Ureter (tissue), 1 donor: ENCODE measurements around the gene APP. TPM values are rescaled to one million over a fixed set of nuclear protein-coding genes. Genes with fewer than 3 reads are reported as not detected.
"Not testable (repeated sequence)": the region's sequence is repeated elsewhere in the genome, so short reads cannot be mapped to it uniquely, and the experiment has no call there.

Experiments
- DNase-seq: peaks from one replicate; pipeline ENCODE4 v3.0.0-alpha.2; 2020; ENCODE audit warnings: low spot score
- total RNA-seq: library from RNA; stranded (reverse); gene quantifications from one replicate; pipeline ENCODE4 v1.2.4, GENCODE V29; 2023
- donor health status: DM: yes; HTN: yes; CAD: no.

APP gene
- total RNA-seq, 1 donor from 2014 or later, result 491 TPM

DNA sequence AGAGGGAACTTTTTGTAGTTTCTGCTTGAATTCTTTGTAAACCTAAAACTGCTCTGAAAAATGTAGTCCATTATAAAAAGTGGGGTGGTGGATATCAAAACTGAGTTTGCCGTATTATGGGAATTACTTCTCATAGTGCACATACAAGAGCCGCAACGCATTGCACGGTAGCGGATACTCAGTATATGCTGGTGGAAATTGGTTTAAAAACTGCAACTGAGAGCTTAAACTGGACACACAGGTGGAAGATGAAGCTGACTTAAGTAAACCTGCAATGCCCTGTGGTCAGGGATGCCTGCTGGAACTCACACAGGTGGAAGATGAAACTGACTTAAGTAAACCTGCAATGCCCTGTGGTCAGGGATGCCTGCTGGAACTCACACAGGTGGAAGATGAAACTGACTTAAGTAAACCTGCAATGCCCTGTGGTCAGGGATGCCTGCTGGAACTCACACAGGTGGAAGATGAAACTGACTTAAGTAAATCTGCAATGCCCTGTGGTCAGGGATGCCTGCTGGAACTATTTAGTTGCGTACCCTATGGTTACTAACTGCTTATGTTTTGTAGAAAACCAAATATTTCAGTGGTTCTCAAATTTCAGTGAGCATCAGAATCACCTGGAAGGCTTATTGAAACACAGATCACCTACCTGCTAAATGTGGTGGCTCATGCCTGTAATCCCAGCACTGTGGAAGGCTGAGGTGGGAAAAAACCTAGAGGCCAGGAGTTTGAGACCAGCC lies 147.8 kb downstream of the APP start:
- DNase-seq, result not testable (repeated sequence)

GRCh38 chr21:26020510-26020909 lies 150.1 kb downstream of the APP start:
- no peak for DNase-seq

- DNase-seq, result no peak
Observed at GRCh38 chr21:26020081-26020480, 150.5 kb downstream of the APP start.

GRCh38 chr21:26019236-26019635 lies 151.3 kb downstream of the APP start:
- DNase-seq, result no peak

DNA sequence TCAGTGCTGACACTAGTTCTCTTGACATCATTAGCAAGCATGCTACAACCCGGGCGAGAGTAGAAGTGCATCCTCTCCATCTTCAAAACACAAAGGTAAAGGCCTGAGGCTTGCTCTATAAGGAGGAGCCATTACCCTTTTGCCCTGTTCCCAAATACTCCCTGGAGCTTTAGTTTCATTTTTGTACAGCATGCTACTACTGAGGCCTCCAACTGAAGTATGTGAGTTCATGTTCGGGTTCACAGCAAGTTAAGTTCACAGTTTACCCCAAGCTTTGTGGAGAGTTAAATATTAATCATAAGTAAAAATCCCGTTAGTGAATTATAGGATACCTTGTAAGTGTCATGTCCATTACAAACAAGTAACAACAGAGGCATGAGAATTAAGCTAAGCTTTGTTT lies 156.6 kb downstream of the APP start:
- DNase-seq, result no peak

GRCh38 chr21:26012482-26012881 lies 158.1 kb downstream of the APP start:
- DNase-seq, result not testable (repeated sequence)

- no peak for DNase-seq
Observed at GRCh38 chr21:26011292-26011940, 159.2 kb downstream of the APP start.

GRCh38 chr21:26007951-26008498 lies 162.5 kb downstream of the APP start:
- DNase-seq, result no peak

- no peak for DNase-seq
Observed at GRCh38 chr21:26005464-26005863, 165.1 kb downstream of the APP start.

GRCh38 chr21:26003404-26003803 lies 167.2 kb downstream of the APP start:
- DNase-seq, result no peak

- DNase-seq, result no peak
Observed at GRCh38 chr21:26001356-26001755, 169.2 kb downstream of the APP start.

DNA sequence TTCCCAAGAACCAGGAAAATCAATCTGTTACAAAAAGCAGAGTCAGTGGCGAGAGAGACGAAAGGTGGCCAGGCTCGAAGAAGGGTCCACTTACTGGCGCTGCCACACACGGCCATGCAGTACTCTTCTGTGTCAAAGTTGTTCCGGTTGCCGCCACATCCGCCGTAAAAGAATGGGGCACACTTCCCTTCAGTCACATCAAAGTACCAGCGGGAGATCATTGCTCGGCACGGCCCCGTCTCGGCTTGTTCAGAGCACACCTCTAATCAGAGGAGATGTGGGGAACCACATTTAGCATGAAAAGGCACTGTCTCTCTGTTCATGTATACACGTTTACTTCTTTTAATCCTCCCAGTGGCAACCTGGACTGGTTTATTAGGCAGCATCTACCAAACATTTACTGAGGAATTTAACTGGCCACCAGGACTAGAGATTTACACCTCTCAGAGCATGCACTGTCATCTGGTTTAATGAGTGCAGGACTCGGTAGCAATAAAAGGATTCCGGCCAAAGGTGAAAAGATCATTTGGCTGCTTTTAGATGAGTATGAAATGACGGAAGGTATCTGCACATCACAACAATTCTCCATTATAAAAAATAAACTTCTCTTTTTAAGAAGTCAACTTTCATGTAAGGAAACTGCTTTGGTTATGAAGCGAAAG lies 170.5 kb downstream of the APP start:
- DNase-seq, result no peak

- no peak for DNase-seq
Observed at GRCh38 chr21:25997788-25998611, 172.6 kb downstream of the APP start.

DNA sequence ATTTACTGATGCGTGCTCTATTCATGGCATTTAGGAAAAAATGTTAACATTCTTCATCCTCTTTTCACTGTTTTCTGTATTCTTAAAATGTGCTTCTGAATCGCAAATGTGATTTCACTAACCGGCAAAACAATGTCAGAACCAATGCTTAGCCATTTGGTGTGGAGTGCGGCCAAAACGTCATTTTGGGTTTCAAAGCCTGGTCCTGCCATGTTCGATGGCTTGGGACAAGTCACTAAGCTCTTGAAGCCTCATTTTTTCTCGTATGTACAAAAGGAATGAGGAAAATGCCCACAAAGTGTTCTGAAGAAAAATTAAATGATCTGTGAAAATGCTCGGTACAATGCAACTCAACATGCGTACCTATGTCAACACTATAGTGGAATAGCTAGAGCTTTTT lies 175.3 kb downstream of the APP start:
- no peak for DNase-seq

DNA sequence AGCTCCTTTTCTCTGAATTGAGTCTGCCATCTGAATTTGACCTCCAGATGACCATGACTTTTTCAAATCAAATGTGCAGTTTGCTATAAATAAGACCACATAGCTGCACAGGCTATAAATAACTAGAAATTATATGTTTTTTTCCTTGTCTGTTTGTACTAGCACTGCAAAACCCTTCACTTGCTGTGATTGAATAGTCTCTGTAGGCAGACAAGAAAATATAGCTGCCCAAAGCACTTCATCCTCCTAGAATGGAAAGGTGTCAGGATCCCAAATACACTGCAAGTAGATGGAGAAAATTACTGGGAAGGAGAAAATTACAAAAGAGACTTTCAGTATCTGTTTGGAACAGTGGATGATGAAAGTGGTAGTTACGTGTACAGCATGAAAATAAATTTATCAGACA lies 175.8 kb downstream of the APP start:
- DNase-seq, result no peak

DNA sequence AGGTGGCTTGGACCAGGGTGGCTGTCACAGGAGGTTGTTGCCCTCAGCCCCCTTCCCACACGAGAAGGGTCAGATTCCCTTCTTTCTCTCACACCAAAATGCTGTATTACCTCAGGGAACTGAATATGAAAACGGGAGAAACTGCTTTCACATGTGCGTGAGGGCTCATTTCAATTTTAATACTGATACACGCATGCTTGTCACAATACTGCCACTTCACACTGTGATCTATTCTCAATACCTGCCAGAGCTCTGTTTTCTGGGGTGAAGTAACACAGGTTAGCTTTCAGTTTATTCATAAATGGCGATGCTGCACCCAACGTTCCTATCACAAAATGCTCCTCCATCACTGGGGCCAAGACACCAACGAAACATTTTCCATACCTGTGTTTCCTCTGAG lies 181.8 kb downstream of the APP start:
- no peak for DNase-seq

DNA sequence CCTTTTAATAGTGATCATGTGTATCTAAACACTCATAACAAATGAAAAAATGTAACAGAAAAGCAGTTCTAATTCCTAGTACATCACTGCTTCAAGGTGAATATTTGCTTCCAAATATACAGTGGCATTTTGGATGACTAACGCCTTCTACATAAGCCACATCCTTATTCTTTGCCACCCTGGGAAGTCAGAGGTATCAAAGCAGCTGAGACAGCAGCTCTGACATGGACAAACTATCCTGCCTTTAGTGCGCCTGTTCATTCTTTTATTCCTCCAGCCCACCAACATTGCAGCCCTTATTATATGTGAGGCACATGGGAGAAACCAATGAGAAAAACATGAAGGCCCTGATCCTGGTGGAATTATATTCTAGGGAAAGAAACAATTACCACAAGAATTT lies 183.0 kb downstream of the APP start:
- no peak for DNase-seq

DNA sequence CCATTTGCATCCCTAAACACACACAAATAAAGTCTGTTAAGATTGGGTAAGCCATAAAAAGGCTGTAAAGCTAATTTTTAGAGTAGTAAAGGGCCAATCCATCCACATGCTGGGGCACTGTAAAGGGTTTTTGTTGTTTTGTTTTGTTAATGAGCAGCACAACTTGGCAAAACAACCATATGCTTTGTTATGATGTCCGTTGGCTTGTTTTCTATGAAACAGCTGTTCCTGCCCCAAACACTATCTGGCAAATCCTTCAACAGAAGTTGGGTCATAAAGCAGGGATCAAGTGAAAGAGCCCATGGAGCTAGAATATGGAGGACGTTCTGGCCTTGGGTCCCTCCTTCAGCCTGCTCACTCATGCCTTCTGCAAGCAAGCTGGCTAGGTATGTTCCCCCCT lies 183.6 kb downstream of the APP start:
- DNase-seq, result no peak

GRCh38 chr21:25985990-25986389 lies 184.6 kb downstream of the APP start:
- DNase-seq, result no peak

- DNase-seq, result no peak
Observed at GRCh38 chr21:25984538-25984937, 186.0 kb downstream of the APP start.

DNA sequence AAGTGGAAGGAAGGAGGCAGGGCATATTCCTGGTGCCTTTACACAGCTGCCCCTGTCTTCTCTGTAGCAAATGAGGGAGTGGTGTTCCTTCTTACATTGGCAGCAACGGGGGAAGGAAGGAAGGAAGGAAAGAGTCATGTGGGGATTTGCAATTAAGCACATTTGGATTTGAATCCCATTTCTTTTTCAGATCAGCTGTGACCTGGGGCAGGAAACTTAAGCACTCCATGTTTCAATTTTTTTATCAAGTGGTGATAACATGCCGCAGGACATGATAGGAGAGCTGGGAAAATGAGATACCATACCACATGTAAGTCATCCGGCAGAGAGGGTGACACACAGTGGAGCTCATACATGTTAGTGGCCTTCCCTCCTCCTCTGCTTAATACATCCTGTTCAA lies 186.8 kb downstream of the APP start:
- DNase-seq, result no peak

DNA sequence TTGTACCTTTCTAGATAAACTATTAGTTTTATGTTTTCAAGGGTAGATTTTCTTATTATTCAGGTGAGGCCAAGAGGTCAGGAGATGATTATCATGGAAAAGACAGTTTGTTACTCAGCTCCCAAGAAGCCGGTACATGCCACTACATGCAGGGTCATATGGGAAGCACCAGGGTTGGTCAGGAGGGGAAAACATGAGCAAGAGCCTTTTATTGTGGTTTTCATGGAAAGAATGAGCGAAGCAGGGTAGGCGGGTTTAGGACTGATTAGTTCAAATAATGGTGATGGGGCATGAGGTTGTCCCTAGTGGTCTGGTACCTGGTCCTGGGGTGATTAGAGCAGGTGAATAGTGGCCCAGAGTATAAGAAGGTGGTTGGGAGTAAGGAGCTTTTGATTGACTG lies 189.9 kb downstream of the APP start:
- no peak for DNase-seq
